Measurements from ENCODE around the gene RCOR1. TPM values are rescaled to one million over a fixed set of nuclear protein-coding genes. Genes with fewer than 3 reads are reported as not detected.

RCOR1 gene
- total and polyA plus RNA-seq, 2 of the 8 experiments (the other 6 are each of a cell fraction or from before 2014, with no cell fraction given), result 12.3 to 26.3 TPM

DNA sequence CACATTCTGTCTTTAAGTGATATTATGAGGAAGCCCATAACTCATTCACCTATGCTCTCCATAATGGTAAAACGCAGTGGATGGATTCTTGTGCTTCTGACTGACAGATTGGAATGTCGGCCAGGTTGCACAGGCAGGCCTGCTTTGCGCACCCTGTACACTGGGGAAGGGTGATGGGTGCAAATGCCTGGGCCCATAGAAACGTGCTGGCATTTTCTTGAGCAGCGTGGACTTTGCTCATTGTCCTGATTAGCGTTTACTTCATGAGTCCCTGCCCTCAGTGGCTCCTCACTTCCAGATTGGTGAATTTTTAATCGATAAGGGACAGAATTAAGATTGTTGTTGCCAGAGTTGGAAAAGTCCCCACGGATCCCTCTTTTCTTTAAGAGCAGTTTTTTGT lies 103.9 kb downstream of the RCOR1 start (continued):
- TF ChIP-seq SIX5 (IDR thresholded peaks at IDR 0.05; ENCODE audit: low read depth, low read length), result no peak
- no peak for TF ChIP-seq TEAD4 (IDR thresholded peaks at IDR 0.05; ENCODE audit: low read depth, low read length)
- TF ChIP-seq, protein P1, sequence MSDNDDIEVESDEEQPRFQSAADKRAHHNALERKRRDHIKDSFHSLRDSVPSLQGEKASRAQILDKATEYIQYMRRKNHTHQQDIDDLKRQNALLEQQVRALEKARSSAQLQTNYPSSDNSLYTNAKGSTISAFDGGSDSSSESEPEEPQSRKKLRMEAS (IDR thresholded peaks at IDR 0.05), result no peak
- TF ChIP-seq NANOG (IDR thresholded peaks at IDR 0.05; ENCODE audit: insufficient read depth, low read depth, low read length, poor library complexity, severe bottlenecking), result no peak
- TF ChIP-seq, protein P2, sequence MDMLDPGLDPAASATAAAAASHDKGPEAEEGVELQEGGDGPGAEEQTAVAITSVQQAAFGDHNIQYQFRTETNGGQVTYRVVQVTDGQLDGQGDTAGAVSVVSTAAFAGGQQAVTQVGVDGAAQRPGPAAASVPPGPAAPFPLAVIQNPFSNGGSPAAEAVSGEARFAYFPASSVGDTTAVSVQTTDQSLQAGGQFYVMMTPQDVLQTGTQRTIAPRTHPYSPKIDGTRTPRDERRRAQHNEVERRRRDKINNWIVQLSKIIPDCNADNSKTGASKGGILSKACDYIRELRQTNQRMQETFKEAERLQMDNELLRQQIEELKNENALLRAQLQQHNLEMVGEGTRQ (IDR thresholded peaks at IDR 0.05; ENCODE audit: low read length), result no peak
